ENCODE results near the gene RARB.

The RARB gene

DNA sequence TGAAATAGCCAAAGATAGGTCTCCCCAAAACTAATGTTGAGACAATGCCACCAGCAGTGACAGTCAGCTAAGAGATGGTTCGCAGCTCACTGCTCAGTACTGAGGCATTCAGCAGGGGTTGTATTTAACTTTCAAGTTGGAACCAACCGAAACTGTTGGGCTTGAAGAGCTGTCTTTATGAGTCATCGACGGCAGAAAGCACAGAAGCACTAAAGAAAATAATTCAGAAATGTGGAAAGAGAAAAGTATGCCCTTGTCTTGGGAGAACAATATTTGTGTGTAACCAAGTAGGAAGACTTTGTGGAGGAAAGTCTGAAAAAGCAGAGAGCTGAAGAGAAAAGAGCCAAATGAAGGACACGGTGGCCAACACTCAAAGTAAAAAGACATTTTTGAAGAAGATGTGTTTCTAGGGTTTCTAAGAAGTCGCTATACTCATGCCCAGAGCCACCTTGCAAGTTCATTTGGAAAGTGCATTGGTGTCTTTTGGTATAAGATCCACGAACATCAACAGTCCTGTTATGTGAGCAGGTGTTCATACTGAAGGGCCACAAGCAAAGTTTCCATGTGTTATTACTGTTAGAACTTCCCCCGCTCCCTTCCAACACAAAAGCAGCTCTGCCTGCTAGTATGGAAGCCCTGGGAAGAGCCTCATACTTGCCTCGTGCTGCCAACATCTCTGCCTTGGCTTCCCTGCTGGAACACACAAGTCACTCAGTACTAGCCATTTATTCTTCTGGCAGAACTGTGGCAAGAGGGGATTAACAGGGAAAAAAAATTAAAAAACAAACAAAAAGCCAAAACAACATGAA lies 4.1 kb upstream of the RARB start:
- DNase-seq: no peak

DNA sequence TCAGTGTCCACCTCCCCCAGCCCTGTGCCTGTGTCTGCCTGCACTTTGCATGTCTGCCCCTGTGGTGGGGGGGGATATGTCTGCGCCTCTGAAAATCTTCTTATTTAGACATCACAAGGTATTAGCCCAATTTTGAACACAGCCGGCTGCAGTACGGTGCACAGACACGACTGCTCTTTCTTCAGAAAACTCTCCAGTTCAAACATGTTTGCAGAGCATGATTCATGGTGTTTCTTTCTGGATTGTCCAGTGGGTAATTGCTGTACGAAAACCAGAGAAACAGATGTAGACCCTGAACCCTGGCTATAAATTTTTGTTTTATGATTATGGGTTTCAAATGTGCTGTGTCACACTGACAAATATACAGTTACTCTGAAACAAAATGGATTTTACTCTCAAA lies 3.4 kb upstream of the RARB start:
- DNase-seq: no peak

DNA sequence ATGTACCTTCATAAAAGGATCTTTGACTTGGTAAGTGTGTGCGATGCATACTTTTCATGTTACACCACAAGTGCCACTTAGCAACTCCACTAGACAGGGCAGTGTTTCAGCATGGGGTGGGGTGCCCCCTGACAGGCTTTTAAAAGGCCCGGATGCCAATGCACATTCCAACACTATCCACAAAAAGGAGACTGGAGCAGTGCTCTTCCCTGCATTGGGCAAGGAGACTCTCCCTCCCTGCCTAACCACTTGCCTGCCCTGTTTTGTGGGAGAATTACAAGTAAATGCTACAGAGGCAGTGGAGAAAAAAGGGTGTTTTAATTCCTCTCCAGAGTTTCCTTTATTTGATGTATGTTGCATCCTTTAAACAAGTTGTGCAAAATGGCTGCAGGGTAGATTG lies 1.7 kb upstream of the RARB start:
- DNase-seq: no peak

DNA sequence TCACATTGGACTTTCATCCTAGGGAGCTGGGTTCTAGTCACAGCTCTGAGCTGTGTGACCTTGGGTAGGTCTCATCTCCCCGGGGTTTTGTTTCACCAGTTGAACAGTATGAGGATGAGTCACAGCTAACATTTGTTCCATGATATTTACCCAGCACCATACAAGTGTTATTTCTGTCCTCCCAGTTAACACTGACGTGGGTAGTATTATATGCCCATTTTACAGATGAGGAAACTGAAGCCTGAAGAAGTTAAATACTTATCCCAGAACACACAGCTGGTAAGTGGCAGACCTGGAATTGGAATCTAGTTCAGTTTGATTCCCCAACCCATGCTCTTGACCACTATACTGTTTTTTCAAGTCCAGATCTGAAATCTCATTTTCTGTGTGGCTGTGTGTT lies 908 bp upstream of the RARB start:
- no peak for DNase-seq

DNA sequence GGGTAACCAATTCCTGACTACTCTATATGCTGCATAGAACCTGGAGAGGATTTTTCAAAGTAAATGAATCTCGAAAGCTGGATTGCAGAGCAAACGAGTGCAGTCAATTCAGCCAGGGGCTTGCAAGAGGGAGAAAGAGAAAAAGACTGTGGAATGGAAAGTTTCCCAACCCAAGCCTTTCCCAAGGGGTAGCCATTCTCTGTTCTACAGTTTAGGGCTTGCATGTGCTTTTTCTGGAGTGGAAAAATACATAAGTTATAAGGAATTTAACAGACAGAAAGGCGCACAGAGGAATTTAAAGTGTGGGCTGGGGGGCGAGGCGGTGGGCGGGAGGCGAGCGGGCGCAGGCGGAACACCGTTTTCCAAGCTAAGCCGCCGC lies 511 bp upstream of the RARB start:
- no peak for DNase-seq

DNA sequence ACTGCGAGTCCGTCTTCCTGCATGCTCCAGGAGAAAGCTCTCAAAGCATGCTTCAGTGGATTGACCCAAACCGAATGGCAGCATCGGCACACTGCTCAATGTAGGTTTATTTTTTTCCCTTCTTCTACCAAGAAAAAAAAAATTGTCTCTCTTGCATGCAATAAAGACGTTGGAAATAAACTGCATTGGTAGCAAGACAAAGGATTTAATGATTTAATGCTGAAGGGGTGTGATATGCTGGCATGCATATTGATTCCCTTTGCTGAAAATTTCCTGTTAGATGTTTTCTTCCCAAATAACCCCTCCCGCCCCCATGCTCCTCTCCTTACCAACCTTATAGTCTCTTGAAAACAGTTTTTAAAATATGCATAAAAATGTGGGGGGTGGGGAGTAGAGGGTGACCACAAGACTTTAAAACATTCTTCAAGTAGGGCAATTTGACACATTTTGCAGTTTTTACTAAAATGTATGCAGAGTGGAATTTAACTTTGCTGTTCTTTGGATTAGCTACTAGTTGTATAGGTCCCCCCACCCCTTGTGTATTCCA lies 799 bp downstream of the RARB start:
- DNase-seq: peak in 1 of 14 donors; percentile 29

DNA sequence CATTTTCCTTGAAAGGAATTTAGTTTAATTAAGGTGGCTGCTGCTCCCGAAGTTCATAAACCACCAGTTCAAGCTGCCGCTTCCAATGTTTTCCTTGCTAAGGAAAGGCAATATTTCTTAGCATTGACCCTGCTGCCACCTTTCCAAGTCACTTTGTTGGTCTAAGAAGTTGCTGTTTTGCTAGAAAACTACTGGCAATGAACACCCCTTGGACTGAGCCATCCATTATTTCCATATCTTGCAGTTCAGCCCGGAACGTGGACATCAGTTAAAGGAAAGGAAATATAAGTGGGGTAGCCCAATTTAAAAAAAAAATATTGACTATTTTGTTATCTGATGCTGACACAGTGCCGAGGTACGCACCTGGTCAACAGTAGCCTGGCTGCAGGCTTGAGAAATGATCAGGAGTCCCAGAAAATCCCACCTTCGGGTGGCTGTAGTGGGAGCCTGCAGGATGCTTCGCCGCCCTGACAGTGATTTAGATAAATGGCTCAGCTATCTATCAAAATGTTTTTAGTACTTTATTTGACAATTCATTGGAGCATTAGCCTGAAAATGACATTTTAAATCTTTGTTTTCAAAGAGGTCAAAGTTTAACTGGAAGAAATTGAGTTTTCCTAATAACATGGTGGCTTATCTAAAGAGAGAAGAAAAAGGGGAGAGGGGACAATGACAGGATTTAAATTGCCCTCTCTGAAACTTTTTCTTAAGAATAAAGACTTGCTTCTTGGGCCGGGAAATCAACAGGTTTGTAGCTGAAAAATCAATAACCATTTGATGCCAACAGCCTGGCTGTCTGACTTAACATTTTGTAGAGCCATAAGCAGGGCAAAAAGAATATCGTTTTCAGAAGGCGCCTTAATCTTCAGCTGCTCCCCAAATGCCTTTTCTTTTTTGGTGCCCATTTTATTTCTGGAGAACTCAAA lies 1.6 kb downstream of the RARB start:
- no peak for DNase-seq

DNA sequence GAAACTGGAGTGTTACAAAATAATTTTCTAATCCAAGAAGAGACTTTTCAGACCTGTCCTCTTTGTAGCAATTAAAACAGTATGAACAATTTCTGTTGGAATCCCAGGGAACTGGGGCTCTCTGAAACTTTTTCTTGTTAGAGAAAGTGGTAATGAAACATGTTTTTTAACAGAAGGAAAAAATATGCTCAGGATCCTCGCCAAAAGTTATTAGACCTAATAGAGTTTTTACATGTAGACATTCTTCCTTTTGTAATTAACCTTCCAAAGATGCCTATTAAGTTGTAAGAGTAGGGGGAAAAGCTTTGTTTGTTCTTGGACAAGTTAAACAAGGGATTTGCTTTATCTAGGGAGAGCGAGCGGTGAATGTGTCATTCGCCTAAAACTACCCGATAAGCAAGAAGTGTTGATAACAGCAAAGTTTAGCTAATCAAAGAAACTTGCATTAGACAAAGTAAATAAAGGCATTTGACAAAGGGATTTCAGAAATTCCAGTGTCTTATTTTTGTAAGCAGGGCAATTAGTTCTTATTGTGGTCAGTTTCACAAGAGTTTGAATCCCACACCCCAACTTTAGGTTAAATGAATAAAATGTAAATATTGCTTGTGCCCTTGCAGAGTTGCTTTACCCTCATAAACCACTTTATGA lies 2.3 kb downstream of the RARB start:
- DNase-seq: no peak

DNA sequence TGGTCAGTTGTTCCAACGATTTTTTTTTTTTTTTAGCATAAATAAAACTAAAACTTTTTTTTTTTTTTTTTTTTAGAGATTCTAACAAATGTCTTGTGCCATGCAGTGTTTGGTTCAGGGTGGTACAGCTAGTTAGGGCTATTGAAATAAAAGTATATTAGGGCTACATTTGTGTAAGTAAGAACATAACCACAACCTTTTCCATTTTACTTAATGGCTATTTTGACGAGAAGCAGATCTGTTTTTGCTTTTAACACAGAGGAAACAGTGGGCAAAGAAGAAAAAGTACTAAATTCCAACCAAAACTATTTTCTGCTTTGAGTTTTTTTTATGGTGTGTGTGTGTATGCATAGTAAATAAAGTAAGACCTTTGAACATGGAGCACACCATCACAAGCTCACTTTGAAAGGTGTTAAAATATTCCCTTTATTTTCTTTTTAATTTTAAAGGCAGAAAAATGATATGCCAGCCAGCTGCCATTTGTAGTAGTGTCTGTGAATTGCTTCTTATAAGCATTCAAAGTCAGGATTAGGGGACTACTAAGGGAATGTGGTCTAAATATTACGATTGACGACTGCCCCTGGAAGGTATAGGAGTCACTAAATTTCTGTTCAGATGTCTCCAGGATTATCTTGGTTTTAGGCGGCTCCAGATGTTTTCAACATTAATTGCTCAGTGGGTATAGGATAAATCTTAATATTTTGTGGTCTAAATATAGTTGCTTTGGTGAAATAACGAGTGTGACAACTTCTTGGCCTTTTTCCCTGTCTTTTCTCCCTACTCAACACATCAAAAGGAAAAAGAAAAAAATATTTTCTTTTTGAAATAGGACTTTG lies 3.1 kb downstream of the RARB start:
- DNase-seq: no peak

DNA sequence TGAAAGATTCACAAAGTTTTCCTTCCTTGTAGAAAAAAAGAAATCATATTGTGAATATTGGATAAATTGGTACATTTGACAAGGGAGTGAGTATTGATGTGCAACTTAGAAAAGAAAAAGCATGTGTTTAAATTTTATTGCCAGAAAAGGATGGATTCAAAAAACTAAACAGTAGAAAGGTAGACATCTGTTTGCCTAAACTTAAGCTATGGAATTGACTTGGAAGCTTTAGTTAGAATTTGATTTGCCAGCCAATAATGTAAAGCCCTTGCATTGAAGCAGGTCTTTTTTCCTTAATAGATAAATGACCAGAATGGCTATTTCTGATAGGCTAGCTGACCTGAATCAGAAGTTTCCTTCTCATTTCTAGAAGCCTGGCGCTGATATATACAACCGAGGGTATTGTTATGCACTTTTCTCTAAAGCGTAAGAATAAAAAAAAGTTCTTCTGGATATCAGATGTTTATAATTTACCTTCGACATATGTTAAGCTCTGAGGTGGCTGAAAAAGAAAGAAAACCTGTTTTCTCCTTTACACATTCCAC lies 4.2 kb downstream of the RARB start:
- no peak for DNase-seq

DNA sequence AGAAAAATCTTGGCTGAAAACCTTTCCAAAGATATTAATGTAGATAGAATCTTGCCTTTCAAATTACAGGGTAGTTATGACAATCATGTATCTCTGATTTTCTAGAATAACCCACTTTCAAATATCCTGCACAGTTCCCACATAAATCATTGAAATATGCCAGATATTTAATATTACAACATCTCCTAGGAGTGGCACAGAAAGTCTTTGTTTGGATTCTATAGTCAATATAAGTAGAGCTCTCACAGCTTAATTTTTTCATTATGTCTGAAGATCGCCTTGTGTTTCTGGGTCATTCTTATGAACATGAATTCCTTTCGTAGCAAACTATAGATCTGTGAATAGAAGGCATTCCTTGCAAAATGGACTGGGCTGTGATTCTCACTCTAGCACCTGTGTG lies 5.0 kb downstream of the RARB start:
- DNase-seq: no peak

DNA sequence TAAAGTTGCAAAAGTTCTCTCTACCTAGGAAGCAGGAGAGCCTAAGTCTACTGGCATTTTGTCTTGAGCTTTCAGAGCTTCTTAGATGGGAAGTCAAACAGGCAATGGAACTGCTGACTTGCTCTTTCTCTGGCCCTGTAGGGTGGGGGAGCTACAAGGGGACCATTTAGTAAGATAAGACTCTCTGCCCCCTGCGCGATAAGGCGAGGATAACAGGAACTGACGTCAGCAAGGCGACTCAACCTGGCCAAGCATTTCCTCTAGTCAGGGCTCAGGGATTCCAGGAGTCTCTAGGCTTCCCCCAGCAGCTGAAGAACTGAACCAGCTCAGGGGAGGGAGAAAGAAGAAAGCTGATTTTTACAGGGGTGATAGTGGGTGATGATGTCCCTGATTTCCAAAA lies 5.8 kb downstream of the RARB start:
- no peak for DNase-seq

DNA sequence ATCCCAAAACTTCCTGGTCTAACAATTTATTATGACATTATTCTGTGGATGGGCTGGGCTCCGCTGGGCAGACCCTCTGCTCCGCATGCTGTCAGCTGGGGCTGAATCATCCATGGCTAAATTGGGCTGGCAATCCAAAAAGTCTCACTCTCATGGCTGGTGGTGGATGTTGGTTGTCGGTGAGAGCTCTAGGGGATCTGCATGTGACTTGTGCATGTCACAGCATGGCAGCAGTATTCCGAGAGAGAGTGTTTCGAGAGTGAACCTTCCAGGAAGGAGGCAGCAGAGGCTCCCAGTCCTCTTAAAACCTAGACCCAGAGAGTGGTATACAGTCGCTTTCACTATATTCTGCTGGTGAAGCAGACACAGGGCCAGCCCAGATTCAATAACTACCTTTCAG lies 9.9 kb downstream of the RARB start:
- DNase-seq: no peak

DNA sequence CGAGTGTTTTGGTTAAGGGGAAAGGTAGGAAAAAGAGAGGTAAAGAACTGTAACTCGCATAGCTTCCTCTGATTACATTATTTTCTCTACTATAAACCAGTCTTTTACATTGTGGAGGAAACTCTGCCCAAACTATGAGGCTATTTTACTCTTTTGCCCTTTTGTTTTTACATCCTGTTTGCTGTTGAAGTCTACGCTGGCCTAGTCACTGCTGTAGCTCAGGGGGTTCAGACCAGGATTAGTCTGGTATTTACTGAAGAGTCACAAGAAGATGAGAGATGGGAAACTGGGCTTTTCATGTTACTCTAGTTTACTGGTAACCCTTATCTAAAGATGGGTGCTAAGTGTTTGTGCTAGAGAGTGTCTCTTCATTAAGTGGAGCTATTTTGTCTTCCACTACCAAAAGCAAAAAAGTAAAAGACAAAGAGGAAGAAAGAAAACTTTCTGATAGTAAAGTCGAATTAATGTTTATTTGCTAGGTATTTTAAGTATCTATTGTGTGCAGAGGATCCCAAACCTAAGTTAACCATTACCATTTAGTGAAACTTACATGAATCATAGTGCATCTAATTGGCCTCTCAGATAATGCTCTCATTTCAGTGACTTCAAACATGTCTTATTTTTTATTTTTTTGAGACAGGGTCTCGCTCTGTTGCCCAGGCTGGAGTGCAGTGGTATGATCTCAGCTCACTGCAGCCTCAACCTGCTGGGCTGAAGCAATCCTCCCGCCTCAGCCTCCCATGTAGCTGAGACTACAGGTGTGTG lies 10.9 kb downstream of the RARB start:
- DNase-seq: no peak

DNA sequence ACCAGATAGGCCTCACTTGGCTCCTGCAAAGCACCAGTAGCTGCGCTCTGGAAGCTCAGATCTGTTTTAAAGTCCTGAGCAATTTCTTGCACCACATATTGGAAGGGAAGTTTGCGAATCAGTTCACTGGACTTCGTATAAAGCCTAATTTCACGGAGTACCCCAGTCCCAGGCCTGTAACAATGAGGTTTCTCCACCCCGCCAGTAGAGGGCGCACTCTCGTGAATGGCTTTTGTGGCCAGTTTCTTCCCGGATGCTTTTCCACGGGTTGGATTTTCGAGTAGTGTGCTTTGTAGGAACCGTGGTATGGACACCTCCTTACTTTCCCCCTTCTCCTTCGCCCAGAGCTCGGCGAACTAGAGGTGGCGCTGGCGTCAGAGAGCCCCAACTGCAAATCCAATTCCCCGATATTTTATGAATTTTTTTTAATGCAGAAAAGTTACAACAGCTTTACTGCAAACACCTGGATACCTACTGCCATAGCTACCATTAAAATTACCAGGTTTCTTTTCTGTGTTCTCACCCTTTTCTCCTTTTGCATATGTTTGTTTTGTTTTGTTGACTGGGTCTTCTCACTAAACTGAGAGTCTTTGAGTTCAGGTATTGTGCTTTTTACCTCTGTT lies 13.3 kb downstream of the RARB start:
- no peak for DNase-seq

DNA sequence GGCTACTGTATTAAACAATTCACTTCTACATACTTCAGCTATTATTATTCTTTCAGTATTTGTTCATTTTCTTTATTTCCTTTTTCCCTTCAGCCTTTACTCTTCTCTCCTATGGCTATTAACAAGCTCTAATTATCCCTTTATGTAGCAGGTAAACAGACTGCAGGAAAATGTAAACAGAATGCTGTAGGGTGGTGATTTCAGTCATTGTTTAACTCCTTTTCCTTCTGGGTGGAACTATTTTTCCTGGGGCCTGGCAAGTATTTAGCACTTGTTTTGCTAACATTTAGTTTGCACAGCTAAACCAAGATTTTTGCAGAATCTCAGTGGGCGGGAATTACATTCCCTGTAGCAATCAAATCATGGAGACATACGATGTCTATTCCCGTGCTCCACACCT lies 14.4 kb downstream of the RARB start:
- DNase-seq: no peak

DNA sequence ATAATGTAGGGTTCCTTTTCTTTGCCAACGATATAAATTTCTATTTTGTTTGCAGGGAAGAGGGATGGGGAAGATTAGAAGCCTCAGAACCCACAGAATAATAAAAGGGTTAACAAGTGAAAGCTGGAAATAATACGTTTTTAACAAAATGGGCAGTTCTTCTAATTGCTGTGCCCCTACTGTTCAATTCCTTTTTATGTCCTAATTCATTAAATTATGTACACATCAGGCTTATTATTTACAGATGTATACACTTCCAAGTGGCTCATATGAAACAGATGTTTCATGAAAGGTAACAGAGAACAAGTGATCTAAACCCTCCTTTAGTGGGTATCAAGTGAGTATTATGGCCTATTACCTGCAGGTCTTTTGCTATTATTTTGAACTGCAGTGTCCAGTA lies 16.2 kb downstream of the RARB start:
- no peak for DNase-seq

DNA sequence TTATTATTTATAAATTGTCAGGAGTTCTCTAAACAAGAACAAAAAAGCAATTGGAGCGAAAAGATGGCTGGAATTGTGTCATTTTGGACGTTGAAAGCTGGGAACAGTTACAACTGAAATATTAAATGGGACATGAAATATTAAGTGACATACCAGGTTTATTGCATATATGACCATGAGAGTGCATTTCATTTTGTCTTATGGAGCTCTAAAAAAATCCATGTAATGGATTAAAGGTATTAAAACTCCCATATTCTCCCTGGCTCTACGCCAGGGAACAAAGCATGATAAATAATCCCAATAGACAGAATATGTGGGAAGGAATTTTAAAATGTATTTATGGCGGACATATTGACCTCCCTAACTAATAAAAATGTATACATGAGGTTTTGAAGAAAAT lies 17.7 kb downstream of the RARB start:
- DNase-seq: no peak

DNA sequence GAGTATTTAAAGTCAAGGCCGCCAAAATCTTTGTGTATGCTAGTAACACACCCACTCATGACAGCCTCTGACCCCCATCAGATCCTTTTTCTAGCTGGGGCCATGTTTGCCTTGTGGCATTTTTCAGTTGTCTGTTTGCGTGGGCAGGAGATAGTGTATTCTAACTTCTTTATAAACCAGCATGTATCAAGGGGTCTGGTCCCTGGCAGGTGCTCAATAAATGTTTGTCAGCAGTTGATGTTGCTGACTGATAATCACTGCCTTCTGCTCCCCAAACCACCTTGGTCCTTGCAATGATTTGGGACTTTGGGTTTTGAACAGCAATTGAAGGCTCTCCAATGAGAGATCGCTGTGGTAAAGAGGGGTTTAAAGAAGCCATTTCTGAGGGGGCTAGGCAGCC lies 19.2 kb downstream of the RARB start:
- no peak for DNase-seq

DNA sequence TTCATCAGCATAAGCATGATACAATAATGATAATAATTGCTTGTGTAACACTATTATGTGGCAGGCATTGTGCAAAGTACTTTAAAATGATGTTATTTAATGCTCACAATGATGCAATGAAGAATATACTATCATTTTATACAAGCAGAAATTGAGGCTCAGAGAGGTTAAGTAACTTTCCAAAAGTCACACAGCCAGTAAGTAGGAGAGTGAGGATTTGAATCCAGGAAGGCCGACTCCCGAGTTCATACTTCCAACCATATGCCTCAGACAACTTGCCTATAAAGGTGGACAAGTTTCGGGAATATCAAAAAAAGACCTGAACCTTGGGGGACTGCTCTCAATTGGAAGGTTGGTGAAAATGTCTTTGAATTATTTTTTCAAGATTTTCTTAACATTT lies 19.9 kb downstream of the RARB start:
- no peak for DNase-seq
